Mucosa of descending colon (tissue), 3 donors: ENCODE data around the gene PPARGC1A. TPM values are rescaled to one million over a fixed set of nuclear protein-coding genes. Genes with fewer than 3 reads are reported as not detected.

ENCODE experiments used
- ATAC-seq: fragments of 200-7000 bp; cut with Tn5 transposase; one replicate; pipeline ENCODE4 v1.9.1; 2020; ENCODE audit warnings: mild to moderate bottlenecking, moderate library complexity
- DNase-seq, 3 donors: peaks; one replicate each; pipeline ENCODE4 v3.0.0-alpha.2; 2020
- H3K36me3 ChIP-seq: fragments of 200-600 bp; one replicate; pipeline ENCODE4 v1.8.0; 2021; ENCODE audit warnings: low read depth, mild to moderate bottlenecking
- H3K4me1 ChIP-seq: fragments of 200-600 bp; one replicate; pipeline ENCODE4 v1.8.0; 2021; ENCODE audit warnings: low read depth, mild to moderate bottlenecking
- H3K4me3 ChIP-seq: fragments of 200-600 bp; one replicate; pipeline ENCODE4 v1.8.0; 2021; ENCODE audit warnings: mild to moderate bottlenecking
- H3K9me3 ChIP-seq: fragments of 200-600 bp; one replicate; pipeline ENCODE4 v1.8.0; 2021; ENCODE audit warnings: mild to moderate bottlenecking
- intact Hi-C, 2 donors: fragments of 100-400 bp; cut with DNase I in 1 of 2; cut with micrococcal nuclease in 1 of 2; formaldehyde crosslinking; loops; one replicate each; pipeline versions ENCODE4 v1.11.0 to v1.11.1; 2022; cut with DNase I, micrococcal nuclease
- total RNA-seq, 3 donors: library from RNA; stranded (reverse); fragmentation: NEBNext Ultra II Directional in 2 of 3; extraction: Animal tissue kit (Norgen Biotek cat#: 25700) in 2 of 3; gene quantifications; one replicate each; pipeline versions ENCODE4 v1.2.1 to v1.2.4, GENCODE V29; 2021 to 2023
- TF ChIP-seq, protein P1 (sequence below): fragments of 200-600 bp; IDR thresholded peaks from one replicate; pipeline ENCODE4 v1.8.0; 2022; ENCODE audit warnings: antibody characterized with exemption, mild to moderate bottlenecking
- donor health status: DM: no; HTN: no; CAD: no; lungs with moderate emphysema.
- donor health status: DM: no; HTN: no; CAD: no.
- donor health status: DM: no; HTN: yes; CAD: no.

The PPARGC1A gene
- total RNA-seq, 3 donors from 2014 or later = 55.4 to 139 (median 71.5) TPM

- H3K4me3 ChIP-seq = peak overlapping the region; percentile 14
- peaks cover 4% of the 10 kb centered on the region for H3K36me3 ChIP-seq
- TF ChIP-seq, protein P1, sequence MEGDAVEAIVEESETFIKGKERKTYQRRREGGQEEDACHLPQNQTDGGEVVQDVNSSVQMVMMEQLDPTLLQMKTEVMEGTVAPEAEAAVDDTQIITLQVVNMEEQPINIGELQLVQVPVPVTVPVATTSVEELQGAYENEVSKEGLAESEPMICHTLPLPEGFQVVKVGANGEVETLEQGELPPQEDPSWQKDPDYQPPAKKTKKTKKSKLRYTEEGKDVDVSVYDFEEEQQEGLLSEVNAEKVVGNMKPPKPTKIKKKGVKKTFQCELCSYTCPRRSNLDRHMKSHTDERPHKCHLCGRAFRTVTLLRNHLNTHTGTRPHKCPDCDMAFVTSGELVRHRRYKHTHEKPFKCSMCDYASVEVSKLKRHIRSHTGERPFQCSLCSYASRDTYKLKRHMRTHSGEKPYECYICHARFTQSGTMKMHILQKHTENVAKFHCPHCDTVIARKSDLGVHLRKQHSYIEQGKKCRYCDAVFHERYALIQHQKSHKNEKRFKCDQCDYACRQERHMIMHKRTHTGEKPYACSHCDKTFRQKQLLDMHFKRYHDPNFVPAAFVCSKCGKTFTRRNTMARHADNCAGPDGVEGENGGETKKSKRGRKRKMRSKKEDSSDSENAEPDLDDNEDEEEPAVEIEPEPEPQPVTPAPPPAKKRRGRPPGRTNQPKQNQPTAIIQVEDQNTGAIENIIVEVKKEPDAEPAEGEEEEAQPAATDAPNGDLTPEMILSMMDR = no peak
- ATAC-seq (no peak), DNase-seq (no peak)
- H3K9me3 ChIP-seq = no peaks in the 10 kb centered on the region
- intact Hi-C loops = no loop called here
- no peaks in the 10 kb centered on the region for H3K4me1 ChIP-seq
Observed at GRCh38 chr4:23889391-23889790, 456 bp downstream of the PPARGC1A start.

DNA sequence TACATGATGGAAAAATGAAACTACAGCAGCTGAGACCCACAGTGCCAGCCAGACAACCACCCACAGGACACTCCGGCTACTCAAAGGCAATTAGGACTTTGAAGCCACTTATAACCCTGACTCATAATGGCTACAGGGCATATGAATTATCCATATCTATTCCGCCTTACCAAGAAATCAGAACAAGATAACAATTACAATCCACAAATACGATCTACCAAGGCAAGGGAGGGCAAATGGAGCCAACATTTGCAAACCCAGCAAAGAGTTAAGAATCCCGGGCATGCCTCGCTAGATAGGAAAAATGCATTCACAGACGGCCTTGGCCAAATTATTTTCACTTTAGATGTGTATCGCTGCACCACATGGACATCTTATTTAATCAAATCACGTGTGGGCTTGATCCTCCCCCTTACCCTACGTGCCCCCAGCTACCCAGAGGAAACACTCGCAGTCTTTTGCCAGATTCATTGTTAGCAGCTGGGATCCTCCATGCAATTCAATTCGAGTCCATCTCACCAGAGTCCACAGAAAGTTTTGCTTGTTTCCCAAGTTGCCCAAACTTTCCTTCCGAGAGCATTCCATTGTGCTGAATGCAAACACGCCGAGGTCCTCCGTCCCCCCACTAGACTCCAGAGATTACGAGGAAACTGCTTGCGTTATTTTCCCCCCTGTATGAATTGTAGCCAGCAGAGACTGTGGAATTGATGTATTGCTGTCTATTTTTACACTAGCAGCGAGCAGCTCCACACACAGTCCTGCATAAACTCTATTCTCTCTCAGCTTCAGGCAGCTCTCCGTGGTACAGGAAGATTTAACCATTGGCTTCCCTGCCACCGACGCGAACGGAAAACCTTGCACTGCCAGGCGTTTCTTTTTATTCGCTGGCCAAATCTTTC lies 1.2 kb downstream of the PPARGC1A start:
- intact Hi-C loops = no loop called here
- H3K9me3 ChIP-seq = no peaks in the 10 kb centered on the region
- DNase-seq (peak in 2 of 3 donors; percentile 37 to 40), ATAC-seq (peak; percentile 75)
- TF ChIP-seq, protein P1 = no peak
- no peaks in the 10 kb centered on the region for H3K4me1 ChIP-seq
- H3K36me3 ChIP-seq = peaks cover 4% of the 10 kb centered on the region
- peak overlapping the region; percentile 14 for H3K4me3 ChIP-seq

- H3K36me3 ChIP-seq = peaks cover 4% of the 10 kb centered on the region
- no peaks in the 10 kb centered on the region for H3K4me1 ChIP-seq
- H3K9me3 ChIP-seq = no peaks in the 10 kb centered on the region
- ATAC-seq (peak; percentile 27), DNase-seq (peak in 1 of 3 donors; percentile 37)
- intact Hi-C loops = no loop called here
- TF ChIP-seq, protein P1 = no peak
- peak overlapping the region; percentile 14 for H3K4me3 ChIP-seq
Observed at GRCh38 chr4:23887989-23888388, 1.9 kb downstream of the PPARGC1A start.

DNA sequence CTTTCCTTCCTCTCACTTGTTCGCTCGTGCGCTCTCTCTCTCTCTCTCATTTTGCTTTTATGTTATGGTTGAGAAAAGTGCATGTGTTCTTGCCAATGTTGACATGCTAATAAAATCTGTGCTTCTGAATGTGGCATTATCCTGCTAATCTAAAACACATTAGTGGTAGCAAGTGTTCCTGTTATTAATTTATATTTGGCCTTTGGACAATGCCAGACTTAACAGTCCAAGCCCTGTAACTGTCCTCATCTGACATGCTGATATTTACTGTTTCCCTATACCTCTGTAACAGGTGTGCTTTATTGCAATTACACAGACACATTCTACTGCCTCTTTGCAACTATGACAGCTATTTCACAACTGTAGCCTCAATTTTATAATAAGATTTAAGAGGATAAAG lies 2.7 kb downstream of the PPARGC1A start:
- DNase-seq (no peak), ATAC-seq (peak; percentile 10)
- Histone ChIP-seq H3K9me3 (no peaks in the 10 kb centered on the region), H3K36me3 (peaks cover 4% of the 10 kb centered on the region), H3K4me3 (no peak overlapping the region), H3K4me1 (peaks cover 4% of the 10 kb centered on the region)
- TF ChIP-seq, protein P1 = no peak
- intact Hi-C loops = no loop called here

DNA sequence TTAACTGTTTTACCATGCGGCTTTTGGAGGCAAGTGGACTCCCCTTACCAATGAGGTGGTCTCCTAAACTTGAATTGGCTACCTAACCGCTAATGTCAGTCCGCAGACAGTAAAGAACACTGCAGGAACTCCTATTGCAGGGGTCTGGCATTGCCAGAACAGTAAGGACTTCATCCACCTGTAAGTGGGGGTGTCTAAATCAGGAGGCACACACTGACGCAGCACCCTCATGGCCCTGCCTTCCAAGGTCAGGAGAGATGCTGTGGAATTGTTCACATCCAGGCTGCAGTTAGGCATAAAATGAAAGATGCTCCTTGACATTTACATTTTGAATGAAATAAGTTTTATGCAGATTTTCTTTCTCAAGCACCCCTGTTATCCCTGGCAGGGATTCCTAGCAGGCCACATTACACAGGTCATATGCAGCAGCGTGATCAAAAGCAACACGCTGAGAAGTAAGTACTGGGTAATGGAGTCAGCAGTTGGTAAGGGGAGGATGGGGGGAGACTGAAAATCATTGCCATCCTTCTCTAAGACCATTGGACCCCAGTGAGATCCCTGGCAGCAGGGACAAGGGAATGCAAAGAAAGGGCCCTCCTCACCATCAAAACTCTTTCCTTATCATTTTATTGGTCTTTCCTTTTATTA lies 3.8 kb downstream of the PPARGC1A start:
- no peak for DNase-seq
- H3K4me3 ChIP-seq = no peak overlapping the region
- no peaks in the 10 kb centered on the region for H3K9me3 ChIP-seq
- TF ChIP-seq, protein P1 = no peak
- H3K36me3 ChIP-seq = peaks cover 4% of the 10 kb centered on the region
- peaks cover 6% of the 10 kb centered on the region for H3K4me1 ChIP-seq
- ATAC-seq = no peak
- intact Hi-C loops = no loop called here
